IPS-NIHi11 (cell line): ENCODE measurements around the gene SNAP23.
A peak's percentile ranks its signal among the peaks of the same experiment; 100 is the strongest.

Experiments
- DNase-seq: peaks from one replicate; pipeline ENCODE4 v3.0.0; 2012; ENCODE audit warnings: mixed read lengths, low spot score

Gene SNAP23

DNA sequence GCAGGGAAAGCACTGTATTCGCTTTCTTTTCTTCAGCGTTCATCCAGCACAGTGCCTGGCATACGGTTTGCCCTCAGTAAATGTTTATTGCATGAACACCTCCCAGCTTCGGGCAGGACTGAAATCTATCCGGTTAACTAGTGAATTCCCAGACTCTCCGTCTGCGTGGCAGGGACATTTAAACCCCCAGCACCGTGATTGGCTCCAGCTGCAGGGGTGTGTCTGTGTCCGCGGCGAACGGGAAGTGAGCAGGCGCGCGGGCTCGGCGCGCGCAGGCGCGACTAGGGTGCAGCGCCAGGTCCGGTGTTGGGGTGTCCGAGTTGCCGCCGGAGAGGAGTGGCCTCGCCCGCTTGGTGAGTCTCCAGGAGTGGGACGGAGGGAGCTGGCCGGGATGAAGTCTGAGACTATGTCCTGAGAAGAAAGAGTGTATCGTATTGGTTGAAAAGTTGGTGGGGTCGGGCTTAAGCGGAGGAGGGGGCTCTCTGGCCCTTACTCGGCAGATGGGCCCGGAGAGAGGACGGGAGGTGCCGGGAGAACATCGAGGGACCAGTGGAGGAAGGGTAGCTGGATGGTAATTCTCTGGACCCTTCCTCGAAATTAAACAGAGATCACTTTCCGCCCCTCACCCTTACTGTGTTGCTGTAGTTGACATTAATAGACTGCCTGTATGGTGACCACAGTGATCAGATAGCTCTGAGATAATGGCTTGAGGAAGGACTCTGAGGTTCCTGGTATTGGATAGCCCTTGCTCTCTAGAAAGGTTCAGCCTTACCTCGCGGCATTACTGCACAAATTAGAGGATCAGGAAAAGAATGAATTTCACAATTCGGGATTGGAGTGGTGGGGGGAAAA is at the start of gene SNAP23:
TSS of gene SNAP23 (plus strand) at position 274 of the 852 bp plus-strand sequence. CDS start 16,213 bp downstream, outside the sequence.
- DNase-seq = peak; percentile 97

- DNase-seq = no peak
Observed at GRCh38 chr15:42447599-42447998, 47.8 kb upstream of the SNAP23 start.

GRCh38 chr15:42448281-42448680 is 47.2 kb upstream of the SNAP23 start:
- no peak for DNase-seq

GRCh38 chr15:42449770-42450424 is 45.5 kb upstream of the SNAP23 start:
- DNase-seq = no peak

- DNase-seq = no peak
Observed at GRCh38 chr15:42450425-42450790, 45.0 kb upstream of the SNAP23 start.

DNA sequence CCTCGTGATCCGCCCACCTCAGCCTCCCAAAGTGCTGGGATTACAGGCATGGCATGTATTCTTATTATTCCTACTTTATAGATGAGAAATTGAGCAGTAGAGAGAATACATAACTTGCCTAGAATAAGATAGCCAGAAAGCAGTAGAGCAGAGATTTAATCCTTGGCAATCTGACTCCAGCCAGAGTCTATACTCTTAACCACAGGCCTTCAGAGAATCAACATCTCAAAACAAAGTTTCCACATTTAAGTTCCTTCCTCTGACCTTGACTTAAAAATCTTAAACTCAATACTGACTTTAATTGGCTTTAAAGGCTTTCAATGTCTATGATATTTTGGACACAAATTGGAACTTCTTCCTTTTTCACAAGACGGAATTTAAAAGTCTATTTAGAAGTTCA is 41.6 kb upstream of the SNAP23 start:
- no peak for DNase-seq

DNA sequence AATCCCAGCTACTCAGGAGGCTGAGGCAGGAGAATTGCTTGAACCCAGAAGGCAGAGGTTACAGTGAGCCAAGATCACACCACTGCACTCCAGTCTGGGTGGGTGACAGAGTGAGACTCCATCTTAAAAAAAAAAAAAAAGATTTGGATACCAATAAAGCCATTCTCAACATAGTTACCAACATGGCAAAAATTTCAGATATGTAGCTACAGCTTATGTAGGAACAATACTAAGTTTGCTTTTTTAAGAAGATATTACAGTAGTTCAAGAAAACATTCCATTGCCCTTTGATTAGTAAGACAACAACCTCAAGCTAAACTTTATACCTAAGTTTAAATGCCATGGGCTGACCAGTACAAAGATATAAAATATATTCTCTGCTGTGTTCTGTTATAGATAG is 38.9 kb upstream of the SNAP23 start:
- DNase-seq = no peak

- DNase-seq = no peak
Observed at GRCh38 chr15:42456971-42457370, 38.5 kb upstream of the SNAP23 start.

DNA sequence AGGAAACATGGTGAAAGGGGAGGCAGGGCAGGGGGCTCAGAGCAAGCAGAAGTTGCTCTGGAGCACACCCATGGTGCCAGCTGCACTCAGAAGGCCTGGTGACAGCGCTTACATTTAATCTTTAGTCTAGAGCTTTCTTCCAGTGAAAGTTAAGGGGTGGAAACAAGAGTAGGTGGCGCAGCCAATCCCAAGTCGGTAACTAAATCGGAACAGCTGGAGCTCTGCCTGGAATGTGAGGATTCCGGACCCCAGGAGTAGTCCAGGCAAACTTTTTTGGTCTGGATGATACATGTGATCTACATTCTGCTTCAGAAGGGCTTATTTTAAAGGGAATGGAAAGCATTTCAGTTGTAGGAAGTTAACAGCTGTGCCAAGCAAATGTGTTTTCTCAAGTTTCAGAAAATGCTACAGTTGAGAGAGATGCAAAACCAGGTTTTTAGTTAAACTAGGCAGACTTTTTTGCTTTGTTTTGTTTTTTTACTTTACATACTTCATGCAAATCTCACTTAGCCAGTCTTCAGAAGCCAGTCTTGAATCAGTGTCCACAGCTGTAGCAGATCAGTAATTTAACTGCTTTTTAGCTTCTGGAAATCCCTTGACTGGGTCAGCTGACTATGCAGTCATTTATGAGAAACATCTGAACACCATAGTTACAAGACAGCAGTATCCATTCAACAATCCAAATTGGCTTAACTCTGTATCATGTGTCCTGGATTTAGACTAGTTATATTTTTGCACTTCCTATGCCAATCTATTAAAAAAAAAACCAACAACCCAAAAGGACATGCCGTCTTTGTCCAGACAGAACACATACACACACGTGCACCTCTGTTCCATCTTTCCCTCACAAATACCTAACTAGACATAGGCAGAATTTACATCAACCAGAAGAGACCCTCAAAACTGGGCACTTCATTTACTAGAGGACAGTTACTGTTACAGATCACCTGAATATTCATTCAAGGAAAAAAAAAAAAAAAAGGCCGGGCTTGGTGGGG is 37.7 kb upstream of the SNAP23 start:
- DNase-seq = peak; percentile 92

DNA sequence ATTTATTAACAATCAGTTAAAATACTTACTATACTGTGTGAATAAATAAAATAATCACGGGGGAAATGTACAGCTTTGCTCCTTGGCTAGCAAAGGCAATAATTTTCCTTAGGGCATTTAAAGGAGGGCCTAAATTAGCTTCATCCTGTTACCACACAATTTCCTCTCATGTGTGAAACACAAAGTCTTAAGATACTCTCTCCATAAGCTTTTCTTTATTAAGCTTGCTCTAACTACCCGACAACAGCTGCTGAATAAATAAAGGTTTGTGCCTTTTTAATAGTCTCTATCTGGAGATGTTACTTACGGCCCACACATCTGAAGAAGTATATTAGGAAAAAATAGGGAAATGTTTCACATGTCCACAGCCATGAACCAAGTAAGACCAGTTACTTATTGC is 34.2 kb upstream of the SNAP23 start:
- DNase-seq = no peak

DNA sequence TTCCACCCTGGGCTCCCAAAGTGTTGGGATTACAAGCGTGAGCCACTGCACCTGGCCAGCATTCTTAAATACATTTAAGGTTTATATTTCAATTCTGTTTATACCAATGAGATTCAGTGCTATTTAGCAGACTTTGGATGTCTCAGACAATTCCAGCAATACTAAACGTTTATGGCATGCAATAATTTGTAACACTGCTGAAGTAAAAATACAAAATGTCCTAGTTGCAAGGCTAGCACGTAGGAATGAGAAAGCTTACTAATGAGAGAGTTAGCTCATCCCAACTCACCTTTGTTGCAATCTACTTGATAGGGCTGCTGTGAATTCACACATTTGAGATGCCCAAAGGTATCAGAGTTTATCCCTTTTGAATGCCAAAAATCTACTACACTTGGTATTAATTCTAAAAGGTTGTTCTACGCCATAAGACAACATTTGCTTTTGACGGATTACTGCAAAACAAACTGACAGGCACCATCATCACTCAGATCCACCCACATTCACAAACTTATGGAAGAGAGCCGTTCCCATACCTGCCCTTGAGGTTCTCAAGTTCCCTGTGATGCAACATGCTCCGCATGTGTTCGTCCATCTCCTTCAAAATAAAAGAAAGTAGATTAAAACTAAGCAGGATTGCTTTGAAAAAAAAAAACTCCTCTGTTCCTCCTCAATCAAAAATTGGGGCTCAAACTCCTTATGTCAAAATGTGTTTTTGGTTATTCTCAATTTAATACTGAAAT is 29.7 kb upstream of the SNAP23 start:
- DNase-seq = no peak

GRCh38 chr15:42471002-42471401 is 24.4 kb upstream of the SNAP23 start:
- DNase-seq = no peak

- DNase-seq = no peak
Observed at GRCh38 chr15:42474827-42475226, 20.6 kb upstream of the SNAP23 start.

DNA sequence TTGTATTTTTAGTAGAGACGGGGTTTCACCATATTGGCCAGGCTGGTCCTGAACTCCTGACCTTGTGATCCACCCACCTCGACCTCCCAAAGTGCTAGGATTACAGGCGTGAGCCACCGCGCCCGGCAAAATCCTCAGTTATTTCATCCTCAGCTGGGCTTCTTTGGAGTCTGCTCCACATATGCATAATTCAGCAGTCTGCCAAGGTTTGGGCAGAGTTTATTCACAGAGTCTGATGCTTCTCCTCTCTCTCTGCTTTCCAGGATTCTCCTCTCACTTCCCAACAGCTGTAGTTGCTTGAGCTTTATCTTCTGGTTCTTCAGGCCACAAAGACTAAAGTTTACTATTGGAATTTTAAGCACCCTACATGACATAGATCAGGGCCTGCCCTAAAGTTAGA is 12.7 kb upstream of the SNAP23 start:
- DNase-seq = no peak

- no peak for DNase-seq
Observed at GRCh38 chr15:42483677-42484076, 11.8 kb upstream of the SNAP23 start.

GRCh38 chr15:42490291-42490670 is 5.2 kb upstream of the SNAP23 start:
- DNase-seq = no peak

DNA sequence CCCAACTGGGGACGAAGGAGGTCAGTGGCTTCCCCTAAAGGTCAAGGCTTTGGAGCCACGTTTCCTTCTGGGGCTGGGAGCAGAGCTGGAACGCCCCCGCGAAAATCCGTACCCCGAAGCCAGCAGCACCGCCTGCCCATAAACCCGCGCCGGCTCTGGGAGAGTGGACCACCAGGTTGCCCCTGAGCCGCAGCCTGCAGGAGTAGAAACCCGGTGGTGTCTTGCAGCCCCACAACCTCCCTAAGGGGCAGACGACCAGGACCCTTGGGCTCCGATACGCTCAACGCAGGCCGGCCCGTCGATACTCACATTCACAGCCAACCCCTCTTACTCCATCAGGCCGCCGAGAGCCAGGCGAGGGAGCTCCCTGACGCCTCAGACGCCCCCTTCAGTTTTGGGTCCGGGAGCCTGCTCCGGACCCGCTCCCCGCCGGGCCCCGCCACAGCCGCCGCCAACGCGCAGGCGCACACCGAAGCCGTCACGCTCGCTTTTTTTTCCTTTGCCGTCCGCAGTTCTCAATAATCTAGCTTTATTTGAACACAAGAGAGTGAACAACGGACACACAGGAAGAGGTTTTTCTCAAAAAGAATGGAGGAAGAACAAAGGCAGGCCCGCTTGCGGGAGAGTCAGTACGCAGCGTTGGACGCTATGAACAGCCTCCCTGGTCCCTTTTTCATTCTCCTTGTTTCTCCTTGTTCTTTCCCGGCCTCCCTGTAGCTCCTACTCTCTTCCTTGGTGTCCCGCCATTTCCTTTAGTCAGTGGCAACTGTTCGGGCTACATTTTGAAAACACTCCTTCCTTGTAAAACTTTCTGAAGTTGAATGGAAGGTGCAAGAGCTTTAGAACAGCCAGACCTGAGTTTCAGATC is 4.5 kb upstream of the SNAP23 start, which contains the start of gene ZNF106:
TSS of gene ZNF106 (minus strand) at position 471 of the 868 bp plus-strand sequence. CDS start 18,852 bp downstream, outside the sequence.
- DNase-seq = peak; percentile 96

DNA sequence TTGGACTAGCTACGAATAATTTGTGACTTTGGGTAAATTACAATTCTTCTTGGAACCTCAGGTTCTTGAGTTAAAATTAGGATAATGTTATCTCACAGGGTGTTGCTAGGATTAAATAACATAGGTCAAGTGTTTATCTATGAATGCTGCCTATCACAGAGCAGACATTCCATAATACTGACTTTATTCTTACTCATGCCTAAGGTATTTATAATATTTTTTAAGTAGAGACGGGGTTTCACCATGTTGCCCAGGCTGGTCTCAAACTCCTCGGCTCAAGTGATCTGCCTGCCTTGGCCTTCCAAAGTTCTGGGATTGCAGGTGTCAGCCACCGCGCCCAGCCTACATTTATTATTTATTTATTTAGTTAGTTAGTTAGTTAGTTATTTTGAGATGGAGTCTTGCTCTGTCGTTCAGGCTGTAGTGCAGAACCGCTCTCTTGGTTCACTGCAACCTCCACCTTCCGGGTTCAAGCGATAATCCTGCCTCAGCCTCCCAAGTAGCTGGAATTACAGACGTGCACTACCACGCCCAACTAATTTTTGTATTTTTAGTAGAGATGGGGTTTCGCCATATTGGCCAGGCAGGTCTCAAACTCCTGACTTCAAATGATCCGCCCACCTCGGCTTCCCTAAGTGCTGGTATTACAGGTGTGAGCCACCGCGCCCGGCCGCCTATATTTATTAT is 3.8 kb upstream of the SNAP23 start:
- DNase-seq = no peak

DNA sequence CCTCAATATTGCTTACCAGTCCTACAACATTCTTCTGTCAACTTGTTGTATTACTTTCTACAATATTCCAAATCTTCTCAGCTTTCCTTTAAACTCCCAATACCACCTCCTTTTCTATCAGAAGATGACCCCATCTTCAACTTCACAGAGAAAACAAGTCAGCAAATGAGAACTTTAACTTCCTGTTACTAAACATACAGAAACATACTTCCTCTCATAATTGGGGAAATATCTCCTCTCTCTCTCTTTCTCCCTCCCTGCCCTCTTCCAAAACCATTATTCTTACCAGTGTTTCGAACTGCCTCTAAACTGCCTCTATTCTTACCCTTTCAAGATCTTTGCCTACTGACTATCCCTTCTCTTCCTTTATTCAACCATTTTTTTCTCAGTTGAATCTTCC is 1.8 kb upstream of the SNAP23 start:
- no peak for DNase-seq

DNA sequence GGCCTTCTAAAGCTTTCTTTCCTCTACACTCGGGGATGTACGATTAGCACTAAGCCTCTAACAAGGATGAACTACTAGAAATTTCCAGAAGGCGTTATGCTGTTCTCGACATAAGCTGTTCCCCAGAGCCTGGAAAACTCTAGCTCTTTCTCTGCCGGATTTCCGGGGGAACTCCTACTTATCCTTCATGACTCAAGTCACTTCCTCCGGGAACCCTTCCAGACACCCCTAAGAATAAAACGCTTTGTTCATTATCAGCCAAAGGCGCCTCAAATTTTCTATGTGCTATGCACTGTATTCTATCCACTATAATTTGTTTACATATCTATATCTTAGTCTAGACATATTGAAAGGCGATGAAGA is 455 bp upstream of the SNAP23 start:
- DNase-seq = no peak
